SK-N-SH (cell line): ENCODE data around the gene TBX19. TPM values are rescaled to one million over a fixed set of nuclear protein-coding genes. Genes with fewer than 3 reads are reported as not detected.

Source experiments
- CTCF ChIA-PET: fragments of 300-600, 350-600 bp; formaldehyde crosslinking; extraction: SDS; loops from one replicate; lab custom pipeline; 2021; lab: Yijun Ruan, JAX
- POLR2A ChIA-PET: fragments of 350-600 bp; sonication (Branson Sonifier 250); formaldehyde crosslinking; extraction: SDS; loops from one replicate; lab custom pipeline; 2020; ENCODE audit warnings: antibody characterized with exemption, inconsistent platforms; lab: Yijun Ruan, JAX
- DNase-seq: peaks from one replicate; pipeline ENCODE4 v3.0.0; 2012
- H2AFZ ChIP-seq: fragments of 200-600 bp; sonication (generic); 2 replicates; pipeline ENCODE4 v1.8.1; 2016; ENCODE audit warnings: antibody characterized with exemption, mild to moderate bottlenecking, low read depth
- H3F3A ChIP-seq: fragments of 200-600 bp; sonication (generic); replicated peaks from 2 replicates; pipeline ENCODE3; 2016; ENCODE audit warnings: antibody characterized with exemption, mild to moderate bottlenecking; ENCODE audit not compliant: insufficient read depth
- H3K27ac ChIP-seq, 2 experiments: fragments of 200-500 bp in 1 of 2; fragments of 200-600 bp in 1 of 2; sonication (Bioruptor generic) in 1 of 2; sonication (generic), shearing (Covaris generic) in 1 of 2; 2 replicates each; pipeline versions ENCODE4 v1.5.1 to v1.6.1; 2014 to 2016; ENCODE audit warnings: low read depth in 2 of 2, inconsistent platforms in 1 of 2, low read length in 1 of 2, mild to moderate bottlenecking in 1 of 2, mixed read lengths in 1 of 2
- H3K27me3 ChIP-seq: fragments of 200-600 bp; sonication (generic), shearing (Covaris generic); 2 replicates; pipeline ENCODE4 v1.6.1; 2016; ENCODE audit warnings: mixed run types; ENCODE audit not compliant: insufficient read depth
- H3K36me3 ChIP-seq, 2 experiments: fragments of 200-500 bp in 1 of 2; fragments of 200-600 bp in 1 of 2; sonication (Bioruptor generic) in 1 of 2; sonication (generic) in 1 of 2; replicated peaks in 1 of 2; 2 replicates each; pipeline versions ENCODE3 to v1.5.1; 2014 to 2016; ENCODE audit warnings: low read length in 1 of 2, mild to moderate bottlenecking in 1 of 2; ENCODE audit not compliant: insufficient read depth in 2 of 2, control insufficient read depth in 1 of 2
- H3K4me1 ChIP-seq, 2 experiments: fragments of 200-500 bp in 1 of 2; fragments of 200-600 bp in 1 of 2; sonication (Bioruptor generic) in 1 of 2; sonication (generic), shearing (Covaris generic) in 1 of 2; 2 replicates each; pipeline versions ENCODE4 v1.5.1 to v1.6.1; 2014 to 2016; ENCODE audit warnings: low read depth in 1 of 2, low read length in 1 of 2, mixed run types in 1 of 2; ENCODE audit not compliant: insufficient read depth in 2 of 2, control insufficient read depth in 1 of 2
- H3K4me2 ChIP-seq: fragments of 200-600 bp; sonication (generic), shearing (Covaris generic); 2 replicates; pipeline ENCODE4 v1.6.1; 2017; ENCODE audit warnings: mixed run types
- H3K4me3 ChIP-seq, 2 experiments: fragments of 200-500 bp in 1 of 2; fragments of 200-600 bp in 1 of 2; sonication (Bioruptor generic) in 1 of 2; sonication (generic), shearing (Covaris generic) in 1 of 2; 2 replicates each; pipeline versions ENCODE4 v1.5.1 to v1.8.1; 2014 to 2016; ENCODE audit warnings: low read depth in 2 of 2, inconsistent platforms in 1 of 2, low read length in 1 of 2, mild to moderate bottlenecking in 1 of 2, mixed read lengths in 1 of 2, moderate library complexity in 1 of 2
- H3K79me2 ChIP-seq: fragments of 200-600 bp; sonication (generic); 2 replicates; pipeline ENCODE4 v1.8.1; 2017; ENCODE audit warnings: mild to moderate bottlenecking; ENCODE audit not compliant: insufficient read depth
- H3K9ac ChIP-seq: fragments of 200-600 bp; sonication (generic); 2 replicates; pipeline ENCODE4 v1.6.1; 2017; ENCODE audit warnings: mixed run types
- H3K9me2 ChIP-seq: fragments of 200-600 bp; sonication (generic); 2 replicates; pipeline ENCODE4 v1.6.1; 2017; ENCODE audit warnings: mixed run types
- H3K9me3 ChIP-seq: fragments of 200-600 bp; sonication (generic); 2 replicates; pipeline ENCODE4 v1.6.1; 2017; ENCODE audit warnings: mixed run types, mild to moderate bottlenecking, moderate library complexity
- H4K20me1 ChIP-seq: fragments of 200-600 bp; sonication (generic); 2 replicates; pipeline ENCODE4 v1.6.1; 2017; ENCODE audit warnings: mild to moderate bottlenecking, mixed run types; ENCODE audit not compliant: insufficient read depth
- ELF1 ChIP-seq: IDR thresholded peaks from 2 replicates; pipeline ENCODE4 v1.4.0; 2012
- EP300 ChIP-seq, 2 experiments: IDR thresholded peaks; 2 replicates each; pipeline versions ENCODE4 v1.4.0 to v1.6.1; 2012; ENCODE audit warnings: borderline replicate concordance in 1 of 2, low read depth in 1 of 2, low read length in 1 of 2
- EZH2phosphoT487 ChIP-seq: fragments of 200-600 bp; sonication (generic); IDR thresholded peaks from 2 replicates; pipeline ENCODE4 v1.6.1; 2017; ENCODE audit warnings: low read depth, mixed run types, mild to moderate bottlenecking, antibody characterized with exemption, moderate library complexity, borderline replicate concordance
- FOXJ3 ChIP-seq: sonication (generic); formaldehyde crosslinking; IDR thresholded peaks from 2 replicates; pipeline ENCODE4 v1.5.1; 2020; ENCODE audit warnings: mild to moderate bottlenecking, missing genetic modification reagents
- JUND ChIP-seq: IDR thresholded peaks from 2 replicates; pipeline ENCODE4 v1.4.0; 2012
- MEF2A ChIP-seq: IDR thresholded peaks from 2 replicates; pipeline ENCODE4 v1.4.0; 2012; ENCODE audit warnings: low read depth, borderline replicate concordance
- NFIC ChIP-seq: IDR thresholded peaks from 2 replicates; pipeline ENCODE4 v1.4.0; 2012; ENCODE audit warnings: borderline replicate concordance
- NRF1 ChIP-seq: IDR thresholded peaks from 2 replicates; pipeline ENCODE4 v1.6.1; 2012; ENCODE audit warnings: low read depth, mild to moderate bottlenecking, low read length
- RAD21 ChIP-seq: IDR thresholded peaks from 2 replicates; pipeline ENCODE4 v1.6.1; 2012; ENCODE audit warnings: mild to moderate bottlenecking, low read length
- RCOR1 ChIP-seq: fragments of 150-350 bp; IDR thresholded peaks from 2 replicates; pipeline ENCODE4 v1.6.1; 2017; ENCODE audit warnings: antibody characterized with exemption, low read length
- RFX5 ChIP-seq: IDR thresholded peaks from 2 replicates; pipeline ENCODE4 v1.6.1; 2012; ENCODE audit warnings: mild to moderate bottlenecking, improper control_type of control experiment, low read length
- SIN3A ChIP-seq: IDR thresholded peaks from 2 replicates; pipeline ENCODE4 v1.6.1; 2012; ENCODE audit warnings: low read depth, mild to moderate bottlenecking, low read length, moderate library complexity, borderline replicate concordance
- SMC3 ChIP-seq: IDR thresholded peaks from 2 replicates; pipeline ENCODE4 v1.6.1; 2012; ENCODE audit warnings: low read depth, low read length, improper control_type of control experiment
- TAF1 ChIP-seq: IDR thresholded peaks from 2 replicates; pipeline ENCODE4 v1.6.1; 2012; ENCODE audit warnings: low read depth, mild to moderate bottlenecking, low read length, moderate library complexity, borderline replicate concordance
- TCF12 ChIP-seq: IDR thresholded peaks from 2 replicates; pipeline ENCODE4 v1.4.0; 2012
- TEAD4 ChIP-seq: IDR thresholded peaks from 2 replicates; pipeline ENCODE4 v1.4.0; 2012; ENCODE audit warnings: mild to moderate bottlenecking, borderline replicate concordance; ENCODE audit not compliant: insufficient read depth
- WGBS: methylation state at CpG from one replicate; pipeline ENCODE4 v1.1.6; 2017; ENCODE audit warnings: low lambda C conversion rate; 5-methylcytosine and 5-hydroxymethylcytosine counted together
- polyA plus RNA-seq, 3 experiments: library from polyadenylated mRNA; depleted of rRNA; stranded (reverse); fragments of >200 nt; gene quantifications; 2 replicates each; pipeline ENCODE4 v1.2.3, GENCODE V29; 2012
- TF ChIP-seq, protein P1 (sequence below): fragments of 150-350 bp; IDR thresholded peaks from 2 replicates; pipeline ENCODE4 v1.6.1; 2016; ENCODE audit warnings: mild to moderate bottlenecking, low read depth, low read length
- TF ChIP-seq, protein P2 (sequence below): IDR thresholded peaks from 2 replicates; pipeline ENCODE4 v1.4.0; 2012; ENCODE audit warnings: low read depth, borderline replicate concordance
- TF ChIP-seq, protein P3 (sequence below): fragments of 200-600 bp; sonication (generic); IDR thresholded peaks from 2 replicates; pipeline ENCODE4 v1.6.1; 2017; ENCODE audit warnings: antibody characterized with exemption, mild to moderate bottlenecking, moderate library complexity
- TF ChIP-seq, protein P4 (sequence below): IDR thresholded peaks from 2 replicates; pipeline ENCODE4 v1.4.0; 2012; ENCODE audit warnings: low read depth, borderline replicate concordance

Gene TBX19
- polyA plus RNA-seq, 1 of the 3 experiments (the other 2 are of a cell fraction) = 2.7 TPM

DNA sequence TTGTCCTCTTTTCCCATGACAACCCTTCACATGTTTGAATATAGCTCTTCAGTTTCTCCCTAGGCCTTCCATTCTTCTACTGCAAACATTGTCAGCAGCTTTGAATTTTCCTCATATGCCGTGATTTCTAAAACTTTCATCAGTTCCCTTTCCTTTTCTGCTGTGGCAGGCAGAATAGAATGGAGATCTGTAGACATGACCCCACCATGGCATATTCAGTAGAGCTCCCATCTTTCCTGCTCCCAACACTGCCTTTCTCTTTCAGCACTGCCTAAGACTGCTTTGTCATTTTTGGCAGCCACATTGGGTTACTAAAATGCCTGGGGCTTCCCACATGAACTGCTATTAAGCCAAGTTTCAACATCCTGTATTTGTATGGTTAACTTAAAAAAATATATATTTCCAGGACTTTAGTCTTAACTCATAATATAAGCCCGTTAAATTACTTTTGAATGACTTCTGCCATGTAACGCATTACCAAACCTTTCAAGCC is 60.9 kb downstream of the TBX19 start:
- TF ChIP-seq ELF1 = no peak
- no peak for TF ChIP-seq EP300 (IDR thresholded peaks at IDR 0.05; ENCODE audit: borderline replicate concordance in 1 of 2, low read depth in 1 of 2, low read length in 1 of 2)
- TF ChIP-seq TEAD4 = no peak
- TF ChIP-seq, protein P1, sequence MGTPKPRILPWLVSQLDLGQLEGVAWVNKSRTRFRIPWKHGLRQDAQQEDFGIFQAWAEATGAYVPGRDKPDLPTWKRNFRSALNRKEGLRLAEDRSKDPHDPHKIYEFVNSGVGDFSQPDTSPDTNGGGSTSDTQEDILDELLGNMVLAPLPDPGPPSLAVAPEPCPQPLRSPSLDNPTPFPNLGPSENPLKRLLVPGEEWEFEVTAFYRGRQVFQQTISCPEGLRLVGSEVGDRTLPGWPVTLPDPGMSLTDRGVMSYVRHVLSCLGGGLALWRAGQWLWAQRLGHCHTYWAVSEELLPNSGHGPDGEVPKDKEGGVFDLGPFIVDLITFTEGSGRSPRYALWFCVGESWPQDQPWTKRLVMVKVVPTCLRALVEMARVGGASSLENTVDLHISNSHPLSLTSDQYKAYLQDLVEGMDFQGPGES = no peak
- no peak for TF ChIP-seq TAF1
- no peak for TF ChIP-seq NFIC
- no peak for TF ChIP-seq EZH2phosphoT487
- TF ChIP-seq SIN3A = no peak
- H3K27me3 ChIP-seq = no peaks in the 10 kb centered on the region
- H3F3A ChIP-seq = no peaks in the 10 kb centered on the region
- WGBS = 89% methylated on average over 3 of the region's 3 CpGs
- H3K9me3 ChIP-seq = no peaks in the 10 kb centered on the region
- no peak overlapping the region for H3K4me2 ChIP-seq
- DNase-seq = no peak
- H4K20me1 ChIP-seq = no peaks in the 10 kb centered on the region
- no peak overlapping the region for H3K9ac ChIP-seq
- ChIA-PET CTCF (interaction anchor here (1.4 to 4.3 kb wide), 10 partner anchors 12 to 1006 kb away, joined by 6 to 58 read pairs (median 18); no protein-coding TSS in a partner anchor), POLR2A (no interaction called here)
- H3K27ac ChIP-seq = no peak overlapping the region
- no peak overlapping the region for H2AFZ ChIP-seq
- H3K36me3 ChIP-seq = no peaks in the 10 kb centered on the region
- H3K4me1 ChIP-seq = peaks cover 0 to 7% of the 10 kb centered on the region in 2 experiments; a peak in 2 of 4 replicates
- no peak overlapping the region for H3K4me3 ChIP-seq
- H3K9me2 ChIP-seq = no peaks in the 10 kb centered on the region
- no peaks in the 10 kb centered on the region for H3K79me2 ChIP-seq

DNA sequence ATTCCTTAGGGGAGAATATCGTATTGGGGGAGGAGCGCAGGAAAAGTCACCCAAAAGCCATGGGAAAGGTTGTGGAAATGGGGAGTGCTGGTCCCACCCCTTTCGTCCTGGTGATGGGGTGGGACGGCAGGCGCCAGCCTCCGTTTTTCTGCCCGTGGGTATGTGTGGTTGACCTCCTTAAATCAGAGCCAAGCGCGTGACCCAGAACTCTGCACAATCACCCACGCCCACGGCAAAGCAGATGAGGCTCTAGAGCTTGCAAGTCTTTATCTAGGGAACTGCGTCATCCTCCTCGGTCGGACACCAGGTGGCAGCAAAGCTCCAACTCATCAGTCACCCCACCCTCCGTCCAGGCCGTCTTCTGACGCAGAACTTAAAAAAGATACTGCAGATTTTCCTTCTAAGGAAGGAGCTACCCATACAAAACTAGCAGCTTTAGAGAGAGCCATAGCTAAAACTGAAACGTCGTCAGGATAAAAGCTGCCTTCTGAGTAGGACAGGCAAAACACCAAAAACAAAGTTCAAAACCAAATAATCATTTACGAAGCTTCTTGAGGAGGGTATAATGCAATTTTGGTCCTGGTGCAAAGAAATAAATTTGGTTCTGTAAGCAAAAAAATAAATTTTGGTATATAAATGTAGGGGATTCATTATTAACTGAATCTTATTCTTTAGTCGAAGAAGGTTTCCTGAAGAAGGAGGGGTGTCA is 62.0 kb downstream of the TBX19 start:
- H2AFZ ChIP-seq = peak overlapping the region; percentile 57; the same call in 1 of the 2 replicates
- peak overlapping the region in 1 of 2 experiments; percentile 71; a peak in 1 of 4 replicates for H3K27ac ChIP-seq
- TF ChIP-seq MEF2A (no peak), TAF1 (no peak), SMC3 (peak; percentile 84), NRF1 (no peak), FOXJ3 (CRISPR knock-in tag) (no peak), RAD21 (peak; percentile 86), RFX5 (no peak), EP300 (IDR thresholded peaks at IDR 0.05; ENCODE audit: borderline replicate concordance in 1 of 2, low read depth in 1 of 2, low read length in 1 of 2) (no peak), TCF12 (no peak), RCOR1 (no peak), JUND (no peak)
- TF ChIP-seq, protein P2, sequence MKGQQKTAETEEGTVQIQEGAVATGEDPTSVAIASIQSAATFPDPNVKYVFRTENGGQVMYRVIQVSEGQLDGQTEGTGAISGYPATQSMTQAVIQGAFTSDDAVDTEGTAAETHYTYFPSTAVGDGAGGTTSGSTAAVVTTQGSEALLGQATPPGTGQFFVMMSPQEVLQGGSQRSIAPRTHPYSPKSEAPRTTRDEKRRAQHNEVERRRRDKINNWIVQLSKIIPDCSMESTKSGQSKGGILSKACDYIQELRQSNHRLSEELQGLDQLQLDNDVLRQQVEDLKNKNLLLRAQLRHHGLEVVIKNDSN = no peak
- TF ChIP-seq, protein P3, sequence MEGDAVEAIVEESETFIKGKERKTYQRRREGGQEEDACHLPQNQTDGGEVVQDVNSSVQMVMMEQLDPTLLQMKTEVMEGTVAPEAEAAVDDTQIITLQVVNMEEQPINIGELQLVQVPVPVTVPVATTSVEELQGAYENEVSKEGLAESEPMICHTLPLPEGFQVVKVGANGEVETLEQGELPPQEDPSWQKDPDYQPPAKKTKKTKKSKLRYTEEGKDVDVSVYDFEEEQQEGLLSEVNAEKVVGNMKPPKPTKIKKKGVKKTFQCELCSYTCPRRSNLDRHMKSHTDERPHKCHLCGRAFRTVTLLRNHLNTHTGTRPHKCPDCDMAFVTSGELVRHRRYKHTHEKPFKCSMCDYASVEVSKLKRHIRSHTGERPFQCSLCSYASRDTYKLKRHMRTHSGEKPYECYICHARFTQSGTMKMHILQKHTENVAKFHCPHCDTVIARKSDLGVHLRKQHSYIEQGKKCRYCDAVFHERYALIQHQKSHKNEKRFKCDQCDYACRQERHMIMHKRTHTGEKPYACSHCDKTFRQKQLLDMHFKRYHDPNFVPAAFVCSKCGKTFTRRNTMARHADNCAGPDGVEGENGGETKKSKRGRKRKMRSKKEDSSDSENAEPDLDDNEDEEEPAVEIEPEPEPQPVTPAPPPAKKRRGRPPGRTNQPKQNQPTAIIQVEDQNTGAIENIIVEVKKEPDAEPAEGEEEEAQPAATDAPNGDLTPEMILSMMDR = peak; percentile 68
- TF ChIP-seq, protein P4, sequence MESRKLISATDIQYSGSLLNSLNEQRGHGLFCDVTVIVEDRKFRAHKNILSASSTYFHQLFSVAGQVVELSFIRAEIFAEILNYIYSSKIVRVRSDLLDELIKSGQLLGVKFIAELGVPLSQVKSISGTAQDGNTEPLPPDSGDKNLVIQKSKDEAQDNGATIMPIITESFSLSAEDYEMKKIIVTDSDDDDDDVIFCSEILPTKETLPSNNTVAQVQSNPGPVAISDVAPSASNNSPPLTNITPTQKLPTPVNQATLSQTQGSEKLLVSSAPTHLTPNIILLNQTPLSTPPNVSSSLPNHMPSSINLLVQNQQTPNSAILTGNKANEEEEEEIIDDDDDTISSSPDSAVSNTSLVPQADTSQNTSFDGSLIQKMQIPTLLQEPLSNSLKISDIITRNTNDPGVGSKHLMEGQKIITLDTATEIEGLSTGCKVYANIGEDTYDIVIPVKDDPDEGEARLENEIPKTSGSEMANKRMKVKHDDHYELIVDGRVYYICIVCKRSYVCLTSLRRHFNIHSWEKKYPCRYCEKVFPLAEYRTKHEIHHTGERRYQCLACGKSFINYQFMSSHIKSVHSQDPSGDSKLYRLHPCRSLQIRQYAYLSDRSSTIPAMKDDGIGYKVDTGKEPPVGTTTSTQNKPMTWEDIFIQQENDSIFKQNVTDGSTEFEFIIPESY = no peak
- TF ChIP-seq, all 33 proteins: peak for 3
- Histone ChIP-seq H3K36me3 (no peaks in the 10 kb centered on the region), H3K9me2 (no peaks in the 10 kb centered on the region), H3K4me1 (peaks cover 0 to 7% of the 10 kb centered on the region in 2 experiments; a peak in 2 of 4 replicates), H3F3A (no peaks in the 10 kb centered on the region), H3K4me2 (peak overlapping the region; percentile 61; the same call in 1 of the 2 replicates), H4K20me1 (no peaks in the 10 kb centered on the region), H3K4me3 (peak overlapping the region; percentile 23 to 40; a peak in 3 of 4 replicates), H3K27me3 (no peaks in the 10 kb centered on the region), H3K9me3 (no peaks in the 10 kb centered on the region), H3K9ac (no peak overlapping the region), H3K79me2 (no peaks in the 10 kb centered on the region)
- 17% methylated on average over 21 of the region's 21 CpGs for WGBS
- CTCF ChIA-PET = interaction anchor here (0.6 to 4.3 kb wide), 82 partner anchors 9 to 1209 kb away, joined by 3 to 58 read pairs (median 4); partner anchors contain the start of genes BLZF1, CCDC181 and NME7
- peak; percentile 71 for DNase-seq
- POLR2A ChIA-PET = no interaction called here
